HG03439 (cell line): ENCODE measurements around the gene GPR158.

ENCODE experiments used
- ATAC-seq: cut with Tn5 transposase; IDR thresholded peaks from one replicate; pipeline ENCODE4 v1.9.1; 2021; ENCODE audit warnings: mild to moderate bottlenecking, moderate library complexity; ENCODE audit not compliant: unreplicated experiment

The GPR158 gene

DNA sequence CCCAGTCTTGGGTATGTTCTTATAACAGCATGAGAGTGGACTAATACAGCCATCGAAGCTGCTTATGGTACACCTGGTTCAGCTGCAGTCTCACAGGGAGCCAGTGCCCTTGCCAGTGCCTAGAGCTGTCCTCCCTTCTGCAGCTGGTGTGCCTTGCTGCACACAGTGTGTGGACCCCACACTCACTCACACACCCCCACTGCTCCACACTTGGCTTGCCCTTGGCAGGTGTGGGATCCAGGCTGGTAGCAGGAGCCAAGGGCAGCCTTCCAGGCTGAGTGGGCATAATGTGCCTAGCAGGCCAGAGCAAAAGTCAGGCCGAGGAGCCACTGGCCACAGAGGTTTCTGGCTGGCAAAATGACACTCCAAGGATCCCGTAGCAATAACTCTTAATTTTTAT is 217.3 kb downstream of the GPR158 start:
- no peak for ATAC-seq

DNA sequence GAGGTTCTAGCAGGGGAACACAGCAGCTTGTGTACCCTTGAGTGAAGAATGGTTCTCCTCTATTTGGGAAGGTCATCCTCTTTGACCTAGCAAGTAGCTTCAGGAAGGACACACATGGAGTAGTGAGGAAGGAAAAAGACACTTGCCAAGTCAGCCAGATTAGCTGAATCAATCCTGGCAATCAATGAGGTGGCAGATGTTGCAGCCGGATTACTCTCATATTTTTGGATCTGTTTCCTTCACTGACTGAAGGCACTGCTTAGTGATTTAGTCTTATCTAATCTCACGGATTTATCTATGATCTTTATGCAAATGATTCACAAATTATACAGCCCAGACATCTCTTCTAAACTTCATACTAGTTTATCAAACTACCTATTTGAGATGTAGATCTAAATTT is 218.8 kb downstream of the GPR158 start:
- no peak for ATAC-seq

DNA sequence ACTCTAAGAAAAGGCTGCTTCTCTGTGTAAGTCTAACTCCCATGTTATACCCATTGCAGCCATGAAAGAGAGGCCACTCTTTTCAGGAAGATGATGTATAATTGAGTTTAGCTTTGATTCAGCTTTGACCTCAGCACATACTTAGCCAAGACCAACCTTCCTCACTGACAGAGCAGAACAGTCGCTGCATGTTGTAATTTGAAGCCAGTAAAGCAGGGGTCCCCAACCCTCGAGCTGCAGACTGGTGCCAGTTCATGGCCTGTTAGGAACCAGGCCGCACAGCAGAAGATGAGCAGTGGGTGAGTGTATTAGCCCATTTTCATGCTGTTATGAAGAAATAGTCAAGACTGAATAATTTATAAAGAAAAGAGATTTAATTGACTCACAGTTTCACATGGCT is 223.9 kb downstream of the GPR158 start:
- ATAC-seq = no peak

DNA sequence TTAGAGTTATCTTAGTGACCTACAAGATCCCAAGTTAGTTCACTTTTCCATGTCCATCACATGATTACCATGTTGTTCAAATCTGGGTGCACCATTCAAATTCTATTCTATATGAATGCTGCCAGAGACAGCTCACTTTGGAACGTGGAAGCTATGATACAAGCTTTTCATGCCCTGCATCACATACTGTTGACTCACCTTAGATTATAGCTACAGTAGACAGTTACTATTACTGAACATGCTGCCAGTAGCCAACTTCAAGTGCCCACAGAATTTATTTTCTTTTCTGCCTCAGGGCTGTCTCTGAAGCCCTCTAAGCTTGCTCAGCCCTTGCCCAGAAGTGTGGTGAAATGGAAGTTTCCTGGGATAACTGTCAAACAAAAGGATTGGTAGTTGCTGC is 231.1 kb downstream of the GPR158 start:
- ATAC-seq = no peak

DNA sequence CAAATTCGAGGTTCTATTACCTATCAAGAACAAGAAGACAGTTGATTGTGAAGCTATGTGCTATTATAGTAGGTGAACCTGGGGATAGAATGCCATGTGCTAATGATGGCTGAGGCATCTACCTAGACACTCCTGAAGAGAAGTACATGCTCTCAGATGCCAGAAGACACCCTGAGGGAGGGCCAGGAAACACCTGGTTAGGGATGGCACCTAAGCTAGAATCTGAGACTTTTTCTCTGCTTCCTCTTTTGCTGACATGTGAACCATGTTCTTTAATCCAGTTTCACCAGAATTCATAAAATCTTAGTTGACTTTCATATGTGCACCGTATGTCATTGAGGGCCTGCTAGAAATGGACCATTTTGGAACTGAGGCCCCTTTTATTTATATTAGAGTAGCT is 242.8 kb downstream of the GPR158 start:
- ATAC-seq = no peak

DNA sequence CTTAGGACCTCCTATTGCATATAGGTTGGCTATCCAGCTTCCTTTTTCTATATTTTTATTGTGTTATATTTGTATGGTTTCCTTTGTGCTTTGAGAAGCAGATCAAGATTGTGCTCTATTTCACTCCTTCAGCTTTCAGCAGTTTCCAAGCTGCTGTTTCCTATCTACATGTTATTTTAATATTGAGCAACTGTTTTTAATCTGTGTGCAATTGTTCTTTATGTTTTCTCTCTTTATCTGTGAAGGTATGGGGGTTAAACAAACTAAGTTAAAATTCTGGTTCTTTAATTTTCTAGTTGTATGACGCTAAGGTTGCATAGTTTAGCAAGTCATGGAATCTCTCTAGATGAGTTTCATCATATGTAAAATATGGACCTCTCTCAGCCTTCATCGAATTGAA is 251.0 kb downstream of the GPR158 start:
- ATAC-seq = no peak

DNA sequence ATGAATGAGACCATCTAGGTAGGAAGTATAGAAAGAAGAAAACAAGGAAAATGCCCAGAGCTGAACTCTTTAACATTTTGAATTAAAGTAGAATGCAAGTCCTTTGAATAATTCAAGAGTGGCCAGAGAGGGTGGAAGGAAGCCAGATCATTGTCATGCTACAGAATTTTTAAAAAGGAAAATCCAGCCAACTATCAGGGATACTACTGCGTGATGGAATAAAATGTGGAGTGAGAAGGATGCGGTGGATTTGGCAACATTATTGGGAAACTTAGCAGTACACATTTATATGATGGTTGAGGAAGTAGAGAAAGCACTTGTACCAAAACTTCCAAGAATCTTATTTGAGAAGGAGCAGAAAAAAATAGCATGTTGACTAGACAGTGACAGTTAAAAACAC is 261.6 kb downstream of the GPR158 start:
- ATAC-seq = no peak

DNA sequence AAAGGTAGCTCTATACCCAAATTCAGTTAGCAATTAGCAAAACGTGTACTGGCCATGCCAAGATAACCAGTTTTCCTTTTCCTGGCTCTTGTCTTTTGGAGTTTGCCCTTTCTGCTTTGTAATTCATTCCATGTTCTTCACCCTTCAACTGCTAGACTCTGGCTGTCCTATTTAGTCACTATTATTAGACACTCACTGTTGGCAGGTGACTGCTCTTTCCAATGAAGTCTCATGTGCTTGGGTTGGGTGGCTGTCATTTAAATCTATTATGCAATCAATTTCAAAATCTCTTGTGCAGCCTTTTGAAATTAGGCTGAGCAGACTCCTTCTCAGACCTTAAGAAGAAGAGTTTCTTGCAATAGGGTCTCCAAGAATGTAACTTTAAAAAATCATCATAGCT is 266.5 kb downstream of the GPR158 start:
- ATAC-seq = no peak

DNA sequence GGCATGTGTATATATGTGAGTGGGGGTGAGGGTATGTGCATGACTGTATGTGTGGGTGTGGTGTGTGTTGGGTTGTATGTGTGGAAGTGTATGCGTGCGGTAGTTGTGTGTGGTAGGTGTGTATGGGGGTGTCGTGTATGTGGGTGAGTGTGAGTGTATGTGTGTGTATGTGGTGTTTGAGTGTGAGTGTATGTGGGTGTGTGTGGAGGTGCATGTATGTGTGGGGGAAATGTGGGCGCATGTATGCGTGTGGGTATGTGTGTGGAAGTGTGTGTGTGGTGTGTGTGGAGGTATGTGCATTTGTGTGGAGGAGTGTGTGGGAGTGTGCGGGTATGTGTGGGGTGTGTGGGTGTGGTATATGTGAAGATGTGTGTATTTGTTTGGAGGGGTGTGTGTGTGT is 269.5 kb downstream of the GPR158 start:
- ATAC-seq = no peak

DNA sequence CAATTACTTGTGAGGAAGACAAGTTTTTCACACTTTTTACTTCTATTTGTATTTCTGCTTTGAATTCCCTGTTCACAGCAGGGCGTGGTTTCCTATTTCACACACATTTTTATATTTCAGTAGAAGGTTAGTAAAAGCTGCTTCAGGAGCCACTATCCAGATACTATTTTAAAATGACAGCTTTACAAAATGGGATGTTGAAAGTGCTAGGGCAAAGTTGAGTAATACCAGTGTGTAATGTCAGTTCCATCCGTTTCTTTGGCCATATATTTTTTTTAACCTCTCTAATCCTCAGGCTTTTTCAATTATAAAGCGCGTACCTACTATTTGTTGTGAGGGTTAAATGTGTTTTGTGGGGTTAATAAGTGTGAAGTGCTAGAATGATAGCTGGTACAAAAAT is 276.6 kb downstream of the GPR158 start:
- ATAC-seq = no peak

DNA sequence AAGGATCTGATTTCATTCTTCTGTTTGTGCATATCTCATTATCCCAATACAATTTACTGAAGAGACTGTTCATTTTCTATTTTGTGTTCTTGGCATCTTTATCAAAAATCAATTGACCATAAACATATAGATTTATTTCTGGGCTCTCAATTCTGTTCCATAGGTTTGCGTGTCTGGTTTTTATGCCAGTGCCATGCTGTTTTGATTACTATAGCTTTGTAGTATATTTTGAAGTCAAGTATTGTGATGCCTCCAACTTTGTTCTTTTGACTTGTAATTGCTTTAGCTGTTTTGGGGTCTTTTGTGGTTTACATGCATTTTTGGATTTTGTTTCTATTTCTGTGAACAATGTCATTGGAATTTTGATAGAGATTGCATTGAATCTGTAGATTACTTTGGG is 278.8 kb downstream of the GPR158 start:
- no peak for ATAC-seq

DNA sequence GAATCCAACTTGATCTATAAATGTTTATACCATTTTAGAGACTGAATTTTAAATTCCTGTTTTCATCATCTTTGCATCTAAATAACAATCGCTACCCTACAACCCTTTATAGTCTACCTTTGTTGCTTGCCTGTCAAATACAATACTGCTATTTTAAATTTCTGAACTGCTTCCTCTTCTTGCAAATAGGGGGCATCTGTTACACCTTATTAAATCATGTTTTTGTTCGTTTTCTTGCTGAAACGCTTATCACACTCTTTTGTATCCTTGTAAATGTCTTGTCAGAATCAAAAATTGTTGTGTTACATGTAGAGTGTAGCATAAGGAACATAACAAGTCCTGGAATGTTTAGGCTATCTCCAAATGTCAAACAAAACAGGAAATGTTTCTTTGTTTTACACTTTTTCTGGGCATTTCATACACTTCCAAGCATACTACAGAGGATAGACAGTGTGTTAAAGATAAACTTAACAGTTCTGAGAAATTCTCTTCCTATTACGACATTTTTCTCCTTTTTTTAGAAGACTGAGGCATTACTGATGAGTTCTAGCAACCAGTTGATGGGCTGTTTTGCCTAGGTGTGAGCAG is 281.3 kb downstream of the GPR158 start:
- no peak for ATAC-seq

DNA sequence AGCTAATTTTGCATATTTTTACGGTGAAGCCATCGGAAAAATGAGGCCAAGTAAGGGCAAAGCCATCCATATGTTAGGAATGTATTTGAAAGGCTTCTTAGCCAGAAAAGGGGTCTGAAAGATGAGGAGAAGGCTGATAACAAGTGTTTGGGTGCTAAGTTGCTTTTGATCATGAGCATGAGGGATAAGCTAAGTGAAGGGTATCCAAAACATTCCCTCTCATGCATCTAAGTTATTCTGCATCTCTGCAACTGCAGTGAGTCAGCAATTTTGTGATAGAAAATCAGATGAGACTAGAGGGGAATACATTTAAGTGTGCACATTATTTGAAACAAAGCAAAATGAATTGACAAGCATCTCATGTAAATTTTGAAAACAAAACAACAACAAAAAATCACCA is 282.8 kb downstream of the GPR158 start:
- ATAC-seq = no peak

DNA sequence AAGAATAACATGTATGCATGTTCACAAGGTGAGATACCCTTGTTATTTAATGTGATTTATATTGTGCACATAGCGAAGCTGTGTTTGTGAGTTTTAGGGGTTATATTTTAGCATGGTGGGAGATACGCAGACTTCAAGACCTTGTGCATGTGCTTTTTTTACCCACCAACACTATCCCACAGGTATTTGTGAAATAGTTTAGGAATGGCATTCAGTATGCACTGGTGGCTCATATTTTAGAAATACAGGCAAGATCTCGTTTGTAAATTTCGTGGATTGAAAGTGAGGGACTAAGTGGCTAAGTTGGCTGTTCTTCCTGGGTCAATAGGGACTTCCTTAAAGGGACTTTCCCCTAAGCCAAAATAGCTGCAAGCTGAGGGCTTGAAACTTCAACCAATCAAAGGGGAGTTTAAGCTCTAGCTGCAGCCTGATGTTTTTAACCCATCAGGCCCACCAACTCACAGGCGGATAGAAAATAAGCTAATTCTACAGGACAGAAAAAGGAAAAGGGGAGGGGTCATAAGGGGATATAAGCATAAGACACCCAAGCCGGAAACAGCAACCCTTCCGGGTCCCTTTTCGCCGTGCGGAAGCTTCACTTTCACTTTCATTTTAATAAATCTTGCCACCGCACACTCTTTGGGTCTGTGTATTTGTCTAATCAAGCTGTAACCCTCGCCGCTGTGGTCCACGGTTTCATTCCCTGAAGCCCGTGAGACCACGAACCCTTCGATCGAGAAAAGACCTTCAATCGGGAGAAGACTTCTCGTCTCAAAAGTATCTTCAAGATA is 291.0 kb downstream of the GPR158 start:
- ATAC-seq = no peak

DNA sequence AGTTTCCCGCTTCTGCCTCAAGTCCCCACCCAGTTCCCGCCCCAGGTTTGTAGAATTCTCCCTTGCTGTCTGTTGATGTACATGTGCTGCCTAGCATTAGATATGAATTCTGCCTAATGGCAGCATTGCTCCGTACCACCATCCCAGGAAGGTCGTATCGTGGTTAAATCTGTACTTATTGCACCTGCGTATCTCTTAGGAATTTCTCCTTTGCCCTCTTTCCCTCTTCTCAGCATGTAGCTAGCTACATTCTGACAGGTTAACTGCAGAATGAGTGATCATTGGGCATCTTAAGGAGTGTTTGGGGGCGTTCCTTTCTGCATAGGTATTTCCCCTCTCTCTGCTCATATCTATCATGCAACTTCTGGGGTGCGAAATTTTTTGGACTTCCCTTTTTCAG is 293.1 kb downstream of the GPR158 start:
- no peak for ATAC-seq

DNA sequence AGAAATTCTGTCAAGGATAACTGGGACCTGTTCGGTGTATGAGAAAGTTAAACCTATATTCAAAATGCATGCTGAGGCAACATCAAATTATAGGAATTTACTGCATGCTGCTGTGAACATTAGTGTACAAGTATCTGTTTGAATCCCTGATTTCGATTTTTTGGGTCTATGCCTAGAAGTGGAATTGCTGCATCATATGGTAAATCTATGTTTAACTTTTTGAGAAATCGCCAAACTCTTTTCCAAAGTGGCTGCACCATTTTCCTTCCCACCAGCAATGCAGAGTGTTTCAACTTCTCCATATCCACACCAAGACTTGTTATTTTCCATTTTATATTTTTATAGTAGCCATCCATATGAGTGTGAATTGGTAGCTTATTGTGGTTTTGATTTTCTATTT is 306.7 kb downstream of the GPR158 start:
- no peak for ATAC-seq

DNA sequence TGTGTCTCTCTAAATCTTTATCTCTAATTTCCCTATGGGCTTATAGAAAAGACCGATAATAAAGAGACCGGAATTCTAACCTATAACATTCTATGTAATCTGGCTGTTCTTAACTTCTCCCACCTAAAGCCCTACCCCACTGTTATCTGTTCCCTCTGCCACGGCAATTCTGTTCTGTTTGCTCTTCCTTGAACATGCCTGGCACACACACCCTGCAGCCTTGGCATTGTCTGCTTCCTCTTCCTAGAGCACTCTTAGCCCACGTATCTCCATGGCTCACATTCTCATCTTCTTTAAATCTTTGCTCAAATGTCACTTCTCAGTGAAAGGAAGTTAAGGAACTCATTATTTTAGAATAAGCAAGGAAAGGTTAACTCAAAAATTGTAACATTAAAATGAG is 309.2 kb downstream of the GPR158 start:
- ATAC-seq = no peak

DNA sequence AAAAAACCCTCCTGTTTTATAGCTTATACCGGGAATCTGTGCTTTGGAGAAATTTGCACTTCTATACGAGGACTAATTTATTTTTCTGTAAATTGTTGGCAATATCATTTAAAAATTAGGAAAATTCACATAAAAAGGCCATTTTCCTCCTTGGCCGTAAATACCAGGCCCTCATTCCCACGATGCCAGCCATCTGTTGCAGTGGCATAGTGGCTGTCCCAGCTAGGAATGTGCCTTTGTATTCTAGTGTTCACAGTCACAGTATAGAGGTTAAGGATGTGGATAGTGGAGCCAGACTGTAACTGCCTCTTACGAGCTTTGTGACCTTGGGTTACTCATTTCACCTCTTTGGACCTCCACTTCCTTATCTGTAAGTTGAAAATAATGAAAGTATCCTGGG is 312.5 kb downstream of the GPR158 start:
- ATAC-seq = no peak

DNA sequence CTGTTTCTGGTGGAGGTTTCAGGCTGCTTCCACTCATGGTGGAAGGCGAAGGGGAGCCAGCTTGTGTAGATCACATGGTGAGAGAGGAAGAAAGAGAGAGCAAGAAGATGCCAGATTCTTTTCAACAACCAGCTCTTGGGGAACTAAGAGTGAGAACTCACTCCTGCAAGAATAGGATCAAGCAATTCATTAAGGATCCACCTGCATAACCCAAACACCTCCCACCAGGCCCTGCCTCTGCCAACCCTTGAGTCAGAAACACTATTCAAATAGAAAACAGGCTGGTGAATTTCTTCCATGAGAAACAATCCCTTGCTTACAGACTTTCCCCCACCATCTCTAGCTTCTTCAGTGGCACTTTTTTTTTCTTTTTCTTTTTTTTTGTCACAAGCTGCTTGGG is 317.2 kb downstream of the GPR158 start:
- ATAC-seq = no peak

DNA sequence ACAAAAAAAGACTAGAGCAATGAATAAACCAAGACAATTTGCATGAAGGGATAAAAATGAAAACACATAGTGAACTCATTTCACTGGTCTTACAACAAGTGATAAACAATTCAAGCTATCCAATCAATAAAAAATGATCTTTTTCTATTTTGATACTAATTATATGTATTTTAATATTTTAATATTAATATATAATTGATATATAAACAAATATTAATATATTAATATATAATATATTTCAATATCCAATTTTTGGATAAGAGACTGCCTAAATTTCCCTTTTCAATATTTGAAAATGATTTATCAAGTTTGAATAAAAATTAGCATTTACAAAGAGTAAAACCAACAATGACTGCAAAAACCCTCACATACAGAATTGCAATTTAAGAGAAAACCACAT is 317.9 kb downstream of the GPR158 start:
- ATAC-seq = no peak

DNA sequence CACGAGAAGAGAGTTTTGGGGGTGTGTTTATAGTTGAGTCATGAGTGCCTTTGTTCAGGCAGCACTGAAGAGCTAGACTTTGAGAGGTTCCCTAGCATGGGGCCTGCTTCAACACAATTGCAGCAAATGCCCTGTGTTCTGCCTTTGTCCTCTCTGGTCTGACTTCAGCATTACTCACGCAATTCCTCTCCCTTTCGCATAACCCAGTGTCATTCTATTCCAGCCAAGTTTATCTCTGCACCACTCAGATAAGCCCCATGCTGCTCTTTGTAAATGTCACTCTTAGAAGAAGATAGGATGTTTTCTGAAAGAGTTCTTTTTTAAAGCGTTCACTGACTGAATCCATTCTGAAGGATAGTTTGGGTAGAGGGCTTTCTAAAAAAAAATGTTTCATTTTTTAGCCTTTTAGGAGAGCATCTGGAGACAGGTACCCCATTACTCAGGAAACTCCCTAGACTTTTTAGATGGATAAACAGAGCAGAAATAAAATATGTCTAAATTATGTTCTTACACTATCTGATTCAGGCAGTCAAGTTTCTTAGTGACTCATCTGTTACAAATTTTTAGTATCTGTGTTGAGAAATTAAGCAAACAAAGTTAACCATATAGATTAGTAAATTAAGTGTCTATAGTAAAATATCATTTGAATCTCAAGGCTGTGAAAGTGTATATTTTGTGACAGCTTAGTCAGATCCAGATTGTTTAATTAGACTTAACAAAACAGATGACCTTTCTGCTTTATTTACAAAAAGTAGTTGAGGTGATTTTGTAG is 318.5 kb downstream of the GPR158 start:
- no peak for ATAC-seq

DNA sequence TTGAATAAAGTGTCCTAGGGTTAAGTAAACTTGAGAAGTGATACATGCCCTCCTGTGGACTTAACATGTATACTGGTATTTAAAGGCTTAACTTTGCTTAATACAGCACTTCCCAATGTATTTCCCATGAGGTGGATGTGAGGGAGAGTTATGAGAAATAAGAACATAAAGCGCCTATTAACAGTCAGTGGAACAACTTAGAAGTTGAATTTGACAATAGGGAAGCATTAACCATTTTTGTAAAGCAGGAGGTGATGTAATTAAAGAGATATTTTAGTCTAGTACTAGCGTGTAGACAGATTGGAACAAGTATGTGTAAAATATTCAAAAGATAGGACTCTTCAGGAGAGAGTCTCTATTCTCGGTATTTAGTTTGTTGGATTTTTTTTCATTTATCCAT is 322.4 kb downstream of the GPR158 start:
- no peak for ATAC-seq
